K562 (cell line): ENCODE measurements around the gene KIAA0040. TPM values are rescaled to one million over a fixed set of nuclear protein-coding genes. Genes with fewer than 3 reads are reported as not detected.

Experiments used
- CC2D1A ChIP-seq: fragments of 450-650 bp; IDR thresholded peaks from 2 replicates; pipeline ENCODE4 v1.6.1; 2017; ENCODE audit warnings: mild to moderate bottlenecking
- PCBP1 ChIP-seq: fragments of 200-400 bp; formaldehyde crosslinking; IDR thresholded peaks from 2 replicates; pipeline ENCODE4 v1.6.1; 2018; ENCODE audit warnings: mild to moderate bottlenecking, low read depth, low read length; ENCODE audit not compliant: poor library complexity, severe bottlenecking
- POU5F1 ChIP-seq: fragments of 150-350 bp; IDR thresholded peaks from 2 replicates; pipeline ENCODE4 v1.6.1; 2014; ENCODE audit warnings: borderline replicate concordance, low read length, low read depth, mild to moderate bottlenecking; ENCODE audit not compliant: partially characterized antibody
- RAD21 ChIP-seq, 2 experiments: fragments of 250-450 bp in 1 of 2; fragments of 450-650 bp in 1 of 2; sonication (Bioruptor Pico) in 1 of 2; formaldehyde crosslinking in 1 of 2; IDR thresholded peaks in 1 of 2; conservative IDR thresholded peaks in 1 of 2; 2 replicates each; pipeline versions ENCODE4 v1.4.0 to v1.8.0; 2020 to 2022; ENCODE audit warnings: mild to moderate bottlenecking in 2 of 2, moderate library complexity in 1 of 2
- SAFB2 ChIP-seq: fragments of 200-400 bp; formaldehyde crosslinking; IDR thresholded peaks from 2 replicates; pipeline ENCODE4 v1.6.1; 2018; ENCODE audit warnings: borderline replicate concordance, low read length, low read depth, moderate library complexity; ENCODE audit not compliant: severe bottlenecking
- TEAD4 ChIP-seq, 2 experiments: sonication (generic) in 1 of 2; formaldehyde crosslinking in 1 of 2; IDR thresholded peaks; 2 replicates each; pipeline versions ENCODE4 v1.6.1 to v1.8.0; 2012 to 2022; ENCODE audit warnings: borderline replicate concordance in 1 of 2, inconsistent platforms in 1 of 2, low read length in 1 of 2, mild to moderate bottlenecking in 1 of 2, missing genetic modification reagents in 1 of 2
- XRCC5 ChIP-seq: fragments of 200-400 bp; formaldehyde crosslinking; IDR thresholded peaks from 2 replicates; pipeline ENCODE4 v1.6.1; 2017; ENCODE audit warnings: low read depth, mild to moderate bottlenecking, low read length
- ZNF133 ChIP-seq: fragments of 250-450 bp; sonication (Bioruptor Pico); IDR thresholded peaks from 2 replicates; pipeline ENCODE4 v1.4.0; 2020; ENCODE audit warnings: mild to moderate bottlenecking
- polyA plus RNA-seq, 8 experiments: library from polyadenylated mRNA; depleted of rRNA in 4 of 8; stranded (reverse) in 5 of 8; unstranded in 3 of 8; fragments of >200 nt; fragmentation: Nextera tagmentation in 2 of 8; fragmentation: Illumina TruSeq in 1 of 8; extraction: Ambion mirVana in 2 of 8; extraction: Trizol in 1 of 8; gene quantifications; 2 replicates each; pipeline versions ENCODE4 v1.2.1 to v1.2.3, GENCODE V29; 2011 to 2014; ENCODE audit warnings: inconsistent platforms in 1 of 8, missing spikeins in 1 of 8
- total RNA-seq, 7 experiments: library from RNA; depleted of rRNA in 6 of 7; stranded (reverse); fragments of >200 nt in 6 of 7; fragmentation: Illumina TruSeq in 2 of 7; extraction: Trizol in 2 of 7; gene quantifications; 2 replicates each; pipeline versions ENCODE4 v1.2.1 to v1.2.3, GENCODE V29; 2011 to 2021; ENCODE audit warnings: low replicate concordance in 1 of 7
- TF ChIP-seq, protein P1 (sequence below): sonication (generic); formaldehyde crosslinking; IDR thresholded peaks from 2 replicates; pipeline ENCODE4 v1.8.0; 2022; ENCODE audit warnings: missing genetic modification reagents, mild to moderate bottlenecking, borderline replicate concordance

KIAA0040 gene
- total and polyA plus RNA-seq, 9 of the 15 experiments (the other 6 are each of a cell fraction or from before 2014, with no cell fraction given), result 3.4 to 13.6 (median 7.1) TPM

DNA sequence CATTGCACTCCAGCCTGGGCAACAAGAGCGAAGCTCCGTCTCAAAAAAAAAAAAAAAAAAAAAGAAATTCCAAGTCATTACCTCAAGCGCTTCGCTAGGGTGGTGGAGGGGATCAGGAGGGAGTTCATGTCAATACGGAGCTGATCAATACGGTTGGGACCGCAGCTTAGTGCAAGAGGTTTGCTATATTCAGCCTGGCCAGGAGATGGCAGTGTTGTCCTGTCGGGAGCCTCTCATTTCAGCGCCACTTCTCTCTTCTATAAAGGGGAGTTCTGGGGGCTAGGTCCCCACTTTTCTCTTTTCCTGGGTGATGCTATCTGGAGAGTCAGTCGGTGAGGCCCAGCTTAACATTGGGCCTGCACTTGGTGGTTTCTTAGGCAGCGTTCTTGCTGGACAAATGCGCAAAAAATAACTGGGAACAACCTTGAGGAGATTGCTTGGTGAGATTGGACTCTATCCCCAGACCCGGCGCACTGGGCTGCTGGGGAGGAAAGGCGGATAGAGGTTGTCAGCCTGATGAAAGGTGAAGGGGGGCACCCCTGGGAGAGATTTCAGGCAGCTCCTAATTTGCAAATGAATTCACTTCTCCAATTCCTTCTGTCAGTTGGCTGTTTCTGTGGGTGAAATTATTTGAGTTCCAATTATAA is 40.4 kb downstream of the KIAA0040 start (continued):
- TF ChIP-seq POU5F1 (no peak), ZNF133 (CRISPR knock-in tag) (no peak), TEAD4 (IDR thresholded peaks at IDR 0.05; ENCODE audit: low read length) (no peak), TEAD4 (CRISPR knock-in tag; IDR thresholded peaks at IDR 0.05; ENCODE audit: borderline replicate concordance) (no peak), PCBP1 (no peak), CC2D1A (peak; percentile 54; the same call in 1 of the 2 replicates), SAFB2 (no peak), RAD21 (CRISPR knock-in tag; conservative IDR thresholded peaks at IDR 0.05 in 1 of 2, IDR thresholded peaks at IDR 0.05 in 1 of 2) (peak; percentile 92 to 95), XRCC5 (peak; percentile 69; the same call in 1 of the 2 replicates)
- TF ChIP-seq, protein P1, sequence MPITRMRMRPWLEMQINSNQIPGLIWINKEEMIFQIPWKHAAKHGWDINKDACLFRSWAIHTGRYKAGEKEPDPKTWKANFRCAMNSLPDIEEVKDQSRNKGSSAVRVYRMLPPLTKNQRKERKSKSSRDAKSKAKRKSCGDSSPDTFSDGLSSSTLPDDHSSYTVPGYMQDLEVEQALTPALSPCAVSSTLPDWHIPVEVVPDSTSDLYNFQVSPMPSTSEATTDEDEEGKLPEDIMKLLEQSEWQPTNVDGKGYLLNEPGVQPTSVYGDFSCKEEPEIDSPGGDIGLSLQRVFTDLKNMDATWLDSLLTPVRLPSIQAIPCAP (CRISPR knock-in tag), result no peak
